H9 (cell line): ENCODE data around the gene SPOP. TPM values are rescaled to one million over a fixed set of nuclear protein-coding genes. Genes with fewer than 3 reads are reported as not detected.

ENCODE experiments used
- DNase-seq: peaks from one replicate; pipeline ENCODE4 v3.0.0-alpha.2; 2017
- H2AFZ ChIP-seq: one replicate; pipeline ENCODE4 v1.6.1; 2013; ENCODE audit warnings: mild to moderate bottlenecking, low read length, control low read depth, moderate library complexity
- H2AK5ac ChIP-seq: 2 replicates; pipeline ENCODE4 v1.6.1; 2013; ENCODE audit warnings: low read length, control low read depth, mixed read lengths; ENCODE audit not compliant: insufficient read length
- H2BK120ac ChIP-seq: one replicate; pipeline ENCODE4 v1.6.1; 2013; ENCODE audit warnings: low read depth, mild to moderate bottlenecking, low read length, control low read depth, inconsistent platforms; ENCODE audit not compliant: poor library complexity, severe bottlenecking
- H2BK12ac ChIP-seq: 2 replicates; pipeline ENCODE4 v1.6.1; 2013; ENCODE audit warnings: low read length, control low read depth, mixed read lengths, low read depth; ENCODE audit not compliant: insufficient read length
- H2BK15ac ChIP-seq: 2 replicates; pipeline ENCODE4 v1.6.1; 2013; ENCODE audit warnings: low read depth, low read length, control low read depth
- H2BK20ac ChIP-seq: one replicate; pipeline ENCODE4 v1.6.1; 2013; ENCODE audit warnings: low read depth, mild to moderate bottlenecking, low read length, control low read depth, inconsistent platforms; ENCODE audit not compliant: poor library complexity, severe bottlenecking
- H2BK5ac ChIP-seq: 2 replicates; pipeline ENCODE4 v1.6.1; 2013; ENCODE audit warnings: low read length, control low read depth, mixed read lengths; ENCODE audit not compliant: insufficient read length
- H3K14ac ChIP-seq: 2 replicates; pipeline ENCODE4 v1.6.1; 2013; ENCODE audit warnings: low read length, control low read depth; ENCODE audit not compliant: insufficient read depth
- H3K18ac ChIP-seq: 2 replicates; pipeline ENCODE4 v1.6.1; 2013; ENCODE audit warnings: low read depth, mild to moderate bottlenecking, mixed read lengths, low read length, control low read depth; ENCODE audit not compliant: insufficient read length
- H3K23ac ChIP-seq: 2 replicates; pipeline ENCODE4 v1.6.1; 2013; ENCODE audit warnings: low read length, control low read depth, mixed read lengths, low read depth; ENCODE audit not compliant: insufficient read length
- H3K23me2 ChIP-seq: 2 replicates; pipeline ENCODE4 v1.6.1; 2013; ENCODE audit warnings: low read depth, mild to moderate bottlenecking, mixed read lengths, low read length, control low read depth; ENCODE audit not compliant: insufficient read length, poor library complexity, severe bottlenecking
- H3K27ac ChIP-seq: 2 replicates; pipeline ENCODE4 v1.5.1; 2013; ENCODE audit warnings: low read length, control low read depth, mixed read lengths, low read depth; ENCODE audit not compliant: insufficient read length
- H3K27me3 ChIP-seq: 2 replicates; pipeline ENCODE4 v1.6.1; 2013; ENCODE audit warnings: low read length, control low read depth, inconsistent platforms; ENCODE audit not compliant: insufficient read depth
- H3K4ac ChIP-seq: 2 replicates; pipeline ENCODE4 v1.6.1; 2013; ENCODE audit warnings: low read depth, mild to moderate bottlenecking, control low read depth, inconsistent platforms, low read length, moderate library complexity
- H3K4me1 ChIP-seq: 2 replicates; pipeline ENCODE4 v1.6.1; 2013; ENCODE audit warnings: low read length, control low read depth, inconsistent platforms; ENCODE audit not compliant: insufficient read depth
- H3K4me2 ChIP-seq: 2 replicates; pipeline ENCODE4 v1.6.1; 2013; ENCODE audit warnings: low read length, control low read depth, mixed read lengths; ENCODE audit not compliant: insufficient read length, insufficient read depth
- H3K56ac ChIP-seq: 2 replicates; pipeline ENCODE4 v1.6.1; 2013; ENCODE audit warnings: low read depth, mild to moderate bottlenecking, mixed read lengths, low read length, control low read depth; ENCODE audit not compliant: insufficient read length
- H3K79me1 ChIP-seq: 2 replicates; pipeline ENCODE4 v1.6.1; 2013; ENCODE audit warnings: low read depth, mild to moderate bottlenecking, moderate library complexity, low read length, control low read depth, inconsistent platforms; ENCODE audit not compliant: insufficient read depth, poor library complexity, severe bottlenecking
- H3K79me2 ChIP-seq: 2 replicates; pipeline ENCODE4 v1.6.1; 2013; ENCODE audit warnings: low read length, control low read depth, inconsistent platforms; ENCODE audit not compliant: insufficient read depth
- H3K9ac ChIP-seq: 2 replicates; pipeline ENCODE4 v1.6.1; 2013; ENCODE audit warnings: low read length, control low read depth, mixed read lengths; ENCODE audit not compliant: insufficient read length; ENCODE audit errors: extremely low read depth
- H3K9me3 ChIP-seq: one replicate; pipeline ENCODE4 v1.6.1; 2013; ENCODE audit warnings: low read depth, low read length, inconsistent platforms; ENCODE audit not compliant: control insufficient read depth
- H3T11ph ChIP-seq: one replicate; pipeline ENCODE4 v1.6.1; 2013; ENCODE audit warnings: mild to moderate bottlenecking, low read length, control low read depth, inconsistent platforms
- H4K20me1 ChIP-seq: one replicate; pipeline ENCODE4 v1.6.1; 2013; ENCODE audit not compliant: control insufficient read depth, insufficient read length, insufficient read depth
- H4K5ac ChIP-seq: 2 replicates; pipeline ENCODE4 v1.6.1; 2013; ENCODE audit warnings: low read depth, mild to moderate bottlenecking, mixed read lengths, low read length, control low read depth; ENCODE audit not compliant: insufficient read length
- H4K8ac ChIP-seq: replicated peaks from 2 replicates; pipeline ENCODE4 v1.6.1; 2013; ENCODE audit warnings: low read length, control low read depth, mixed read lengths, low read depth; ENCODE audit not compliant: insufficient read length
- H4K91ac ChIP-seq: 2 replicates; pipeline ENCODE4 v1.6.1; 2013; ENCODE audit warnings: low read depth, mild to moderate bottlenecking, moderate library complexity, mixed read lengths, low read length, control low read depth; ENCODE audit not compliant: insufficient read length
- H3K27ac Mint-ChIP-seq, 3 experiments: 2 replicates in 2 of 3; 3 replicates in 1 of 3; pipeline ENCODE4 v1.8.0; 2020 to 2021; ENCODE audit warnings: mixed read lengths in 3 of 3, mild to moderate bottlenecking in 1 of 3, moderate library complexity in 1 of 3
- H3K27me3 Mint-ChIP-seq: 2 replicates; pipeline ENCODE4 v1.8.0; 2021; ENCODE audit warnings: low read depth, mild to moderate bottlenecking, moderate library complexity, mixed read lengths
- H3K36me3 Mint-ChIP-seq, 3 experiments: 2 replicates in 2 of 3; 3 replicates in 1 of 3; pipeline ENCODE4 v1.8.0; 2020 to 2021; ENCODE audit warnings: low read depth in 3 of 3, mixed read lengths in 3 of 3; ENCODE audit not compliant: insufficient read depth in 1 of 3
- H3K4me1 Mint-ChIP-seq, 2 experiments: 2 replicates each; pipeline ENCODE4 v1.8.0; 2020; ENCODE audit warnings: mixed read lengths in 2 of 2
- H3K4me3 Mint-ChIP-seq, 2 experiments: 2 replicates in 1 of 2; 3 replicates in 1 of 2; pipeline ENCODE4 v1.8.0; 2020 to 2021; ENCODE audit warnings: mild to moderate bottlenecking in 2 of 2, mixed read lengths in 2 of 2, moderate library complexity in 1 of 2
- H3K9me3 Mint-ChIP-seq, 2 experiments: 2 replicates in 1 of 2; 3 replicates in 1 of 2; pipeline ENCODE4 v1.8.0; 2020; ENCODE audit warnings: mild to moderate bottlenecking in 2 of 2, mixed read lengths in 2 of 2, moderate library complexity in 1 of 2
- CTCF ChIP-seq: fragments of 200-600 bp; sonication (generic); conservative IDR thresholded peaks from 3 replicates; pipeline ENCODE4 v1.8.0; 2021; ENCODE audit warnings: antibody characterized with exemption, mild to moderate bottlenecking
- WGBS: extraction: QIAGEN DNeasy Blood & Tissue Kit; methylation state at CpG from one replicate; pipeline ENCODE4 v1.1.7; 2013; ENCODE audit warnings: missing lambda C conversion rate, low lambda C conversion rate, mixed read lengths; ENCODE audit not compliant: insufficient read length; ENCODE audit errors: extremely low coverage; 5-methylcytosine and 5-hydroxymethylcytosine counted together
- total RNA-seq: library from RNA; stranded (reverse); gene quantifications from 2 replicates; pipeline ENCODE4 v1.2.1, GENCODE V29; 2021

SPOP gene
- total RNA-seq, 1 experiment from 2014 or later, result 33.7 TPM

GRCh38 chr17:49696233-49696761 lies 18.4 kb upstream of the SPOP start:
- Histone ChIP-seq H2BK15ac (no peak overlapping the region), H3K4me1 (no peaks in the 10 kb centered on the region; the same call in 1 of the 2 replicates), H3K27ac (no peak overlapping the region), H3K23me2 (peaks cover 3% of the 10 kb centered on the region), H2BK120ac (no peak overlapping the region), H2AK5ac (no peak overlapping the region), H3K9ac (no peak overlapping the region), H3K27me3 (no peaks in the 10 kb centered on the region), H4K5ac (no peak overlapping the region), H3K56ac (no peak overlapping the region), H3K4ac (no peak overlapping the region), H2AFZ (no peak overlapping the region), H2BK20ac (no peak overlapping the region), H3K79me2 (no peaks in the 10 kb centered on the region), H3K14ac (no peak overlapping the region; the same call in 1 of the 2 replicates), H4K8ac (no peak overlapping the region), H3K79me1 (no peaks in the 10 kb centered on the region), H4K20me1 (no peaks in the 10 kb centered on the region), H3K18ac (no peak overlapping the region), H3K4me2 (no peak overlapping the region), H4K91ac (no peak overlapping the region), H2BK5ac (no peak overlapping the region), H3K23ac (no peak overlapping the region), H3K9me3 (no peaks in the 10 kb centered on the region), H2BK12ac (no peak overlapping the region), H3T11ph (no peak overlapping the region)
- H3K4me3 Mint-ChIP-seq, result no peak overlapping the region
- TF ChIP-seq CTCF, result no peak
- no peak for DNase-seq
- H3K27ac Mint-ChIP-seq, result no peak overlapping the region
- no peaks in the 10 kb centered on the region for H3K9me3 Mint-ChIP-seq
- peaks cover 1 to 16% (median 15%) of the 10 kb centered on the region in 3 experiments; a peak in 6 of 7 replicates for H3K36me3 Mint-ChIP-seq
- peaks cover 15% of the 10 kb centered on the region in 2 experiments for H3K4me1 Mint-ChIP-seq
- peaks cover 10% of the 10 kb centered on the region for H3K27me3 Mint-ChIP-seq
- WGBS, result no CpG with 5 or more reads among the region's 8 CpGs
